HepG2 (cell line): ENCODE data around the gene ABCA4. TPM values are rescaled to one million over a fixed set of nuclear protein-coding genes. Genes with fewer than 3 reads are reported as not detected.

Experiments used
- ATAC-seq: fragments of 200-7000 bp; cut with Tn5 transposase; 3 replicates; pipeline ENCODE4 v1.9.1; 2020; ENCODE audit warnings: mild to moderate bottlenecking, moderate library complexity
- BruUV-seq: library from RNA; stranded (reverse); fragments of 400-500 nt; replicated peaks from 2 replicates; lab custom pipeline; 2021; lab: Mats Ljungman, UMichigan
- CTCF ChIA-PET: fragments of 300-600 bp; formaldehyde crosslinking; extraction: SDS; loops from one replicate; lab custom pipeline; 2021; ENCODE audit warnings: low total read pairs, inconsistent platforms, low intra/inter-chr PET ratio; lab: Yijun Ruan, JAX
- POLR2A ChIA-PET: fragments of 350-600 bp; sonication (Branson Sonifier 250); formaldehyde crosslinking; loops from one replicate; lab custom pipeline; 2020; ENCODE audit warnings: antibody characterized with exemption, inconsistent platforms; lab: Yijun Ruan, JAX
- DNase-seq: peaks from one replicate; pipeline ENCODE4 v3.0.0-alpha.2; 2015; ENCODE audit warnings: low spot score
- FAIRE-seq: peaks from 3 replicates; lab custom pipeline; 2011; peaks lifted over from hg19 to GRCh38; lab: Jason Lieb, UNC
- H2AFZ ChIP-seq: one replicate; pipeline ENCODE4 v1.6.1; 2011; ENCODE audit warnings: low read length, inconsistent platforms
- H3K27ac ChIP-seq: fragments of 300-600 bp; 3 replicates; pipeline ENCODE4 v1.8.0; 2011; ENCODE audit warnings: mixed run types, mild to moderate bottlenecking, mixed read lengths, low read length, inconsistent platforms; ENCODE audit not compliant: insufficient read depth; ENCODE audit errors: extremely low read length
- H3K27me3 ChIP-seq, 2 experiments: fragments of 200-600 bp in 1 of 2; 2 replicates in 1 of 2; 3 replicates in 1 of 2; pipeline versions ENCODE4 v1.6.0 to v1.8.0; 2011; ENCODE audit warnings: low read length in 2 of 2, mild to moderate bottlenecking in 2 of 2, moderate library complexity in 2 of 2, inconsistent platforms in 1 of 2; ENCODE audit not compliant: insufficient read depth in 2 of 2, control insufficient read depth in 1 of 2
- H3K36me3 ChIP-seq, 2 experiments: fragments of 200-600 bp in 1 of 2; replicated peaks in 1 of 2; 2 replicates in 1 of 2; 3 replicates in 1 of 2; pipeline versions ENCODE4 v1.5.1 to v1.8.0; 2011; ENCODE audit warnings: low read length in 2 of 2, inconsistent platforms in 1 of 2; ENCODE audit not compliant: insufficient read depth in 2 of 2, control insufficient read depth in 1 of 2
- H3K4me1 ChIP-seq: 2 replicates; pipeline ENCODE4 v1.5.1; 2012; ENCODE audit warnings: low read length, inconsistent platforms; ENCODE audit not compliant: insufficient read depth
- H3K4me2 ChIP-seq: 2 replicates; pipeline ENCODE4 v1.6.0; 2011; ENCODE audit warnings: low read depth, low read length, inconsistent platforms
- H3K4me3 ChIP-seq, 3 experiments: fragments of 200-600 bp in 1 of 3; sonication (generic), shearing (Covaris generic) in 1 of 3; replicated peaks in 1 of 3; 2 replicates each; pipeline ENCODE4 v1.5.1; 2011 to 2016; ENCODE audit warnings: low read length in 3 of 3, inconsistent platforms in 2 of 3, low read depth in 2 of 3, mild to moderate bottlenecking in 2 of 3, control low read depth in 1 of 3, mixed read lengths in 1 of 3; ENCODE audit not compliant: insufficient read depth in 1 of 3
- H3K79me2 ChIP-seq: one replicate; pipeline ENCODE4 v1.6.1; 2011; ENCODE audit warnings: low read length, inconsistent platforms; ENCODE audit not compliant: insufficient read depth
- H3K9ac ChIP-seq: 2 replicates; pipeline ENCODE4 v1.6.0; 2011; ENCODE audit warnings: mild to moderate bottlenecking, low read depth, low read length, inconsistent platforms; ENCODE audit not compliant: insufficient read depth
- H3K9me3 ChIP-seq: 2 replicates; pipeline ENCODE4 v1.5.1; 2012; ENCODE audit warnings: mild to moderate bottlenecking, low read length
- H4K20me1 ChIP-seq: 2 replicates; pipeline ENCODE4 v1.6.0; 2011; ENCODE audit warnings: inconsistent platforms, mild to moderate bottlenecking, low read length, moderate library complexity; ENCODE audit not compliant: insufficient read depth
- ATF4 ChIP-seq, 2 experiments: fragments of 450-650 bp in 1 of 2; sonication (generic) in 1 of 2; formaldehyde crosslinking; IDR thresholded peaks; 2 replicates each; pipeline versions ENCODE4 v1.5.0 to v1.8.0; 2020 to 2022; ENCODE audit warnings: mild to moderate bottlenecking in 1 of 2, missing genetic modification reagents in 1 of 2
- CCDC6 ChIP-seq: sonication (generic); formaldehyde crosslinking; IDR thresholded peaks from 2 replicates; pipeline ENCODE4 v1.8.1; 2022; ENCODE audit warnings: mild to moderate bottlenecking, missing genetic modification reagents, moderate library complexity
- FOXJ3 ChIP-seq: sonication (generic); formaldehyde crosslinking; IDR thresholded peaks from 2 replicates; pipeline ENCODE4 v1.4.0; 2020; ENCODE audit warnings: missing genetic modification reagents, mild to moderate bottlenecking, borderline replicate concordance
- MAFF ChIP-seq: IDR thresholded peaks from 2 replicates; pipeline ENCODE4 v1.6.1; 2011; ENCODE audit warnings: low read depth, low read length, improper control_type of control experiment
- MAFK ChIP-seq, 2 experiments: IDR thresholded peaks in 1 of 2; conservative IDR thresholded peaks in 1 of 2; 2 replicates each; pipeline ENCODE4 v1.6.1; 2011; ENCODE audit warnings: improper control_type of control experiment in 2 of 2, low read length in 2 of 2
- PBX3 ChIP-seq: sonication (generic); formaldehyde crosslinking; IDR thresholded peaks from 2 replicates; pipeline ENCODE4 v1.8.1; 2023; ENCODE audit warnings: missing genetic modification reagents, inconsistent platforms, borderline replicate concordance
- ZNF441 ChIP-seq: sonication (generic); formaldehyde crosslinking; IDR thresholded peaks from 2 replicates; pipeline ENCODE4 v1.7.0; 2021; ENCODE audit warnings: missing genetic modification reagents, borderline replicate concordance
- WGBS: methylation state at CpG from one replicate; pipeline ENCODE4 v1.1.6; 2017; ENCODE audit warnings: low lambda C conversion rate; 5-methylcytosine and 5-hydroxymethylcytosine counted together
- in situ Hi-C: cut with HindIII; loops from 2 replicates; pipeline ENCODE4 v1.10.0; 2017; ENCODE audit warnings: low pct_unique_long_range_greater_than_20kb; ENCODE audit not compliant: extremely low pct_ligation_motif_present
- intact Hi-C: fragments of 100-400 bp; cut with micrococcal nuclease; formaldehyde crosslinking; loops from one replicate; pipeline ENCODE4 v1.10.0; 2022; ENCODE audit not compliant: unreplicated experiment
- polyA plus RNA-seq, 8 experiments: library from polyadenylated mRNA; depleted of rRNA in 3 of 8; stranded (reverse) in 7 of 8; unstranded in 1 of 8; fragments of >200 nt; fragmentation: Illumina TruSeq in 4 of 8; extraction: Trizol in 4 of 8; gene quantifications; 2 replicates each; pipeline versions ENCODE4 v1.2.1 to v1.2.3, GENCODE V29; 2011 to 2016; ENCODE audit warnings: low read depth in 4 of 8, missing spikeins in 1 of 8, mixed read lengths in 1 of 8; ENCODE audit not compliant: insufficient read depth in 1 of 8
- total RNA-seq, 5 experiments: library from RNA; depleted of rRNA; stranded (reverse); fragments of >200 nt; fragmentation: Illumina TruSeq; extraction: Trizol; gene quantifications; 2 replicates each; pipeline ENCODE4 v1.2.3, GENCODE V29; 2016; ENCODE audit warnings: low read depth in 1 of 5
- TF ChIP-seq, protein P1 (sequence below): sonication (generic); formaldehyde crosslinking; IDR thresholded peaks from 2 replicates; pipeline ENCODE4 v1.5.1; 2020; ENCODE audit warnings: mild to moderate bottlenecking, missing genetic modification reagents, moderate library complexity

ABCA4 gene
- total and polyA plus RNA-seq, 2 of the 13 experiments (the other 11 are each of a cell fraction or from before 2014, with no cell fraction given) = 0.24 to 0.67 TPM

- in situ Hi-C loops = no loop called here
- Histone ChIP-seq H2AFZ (no peak overlapping the region), H3K27me3 (peaks cover 0 to 15% of the 10 kb centered on the region in 2 experiments; a peak in 1 of 5 replicates), H3K79me2 (no peaks in the 10 kb centered on the region), H3K4me2 (no peak overlapping the region)
- ATAC-seq (no peak), DNase-seq (no peak)
- ChIA-PET POLR2A (interaction anchor here (0.6 kb wide), 1 partner anchor 387 kb away, joined by 3 read pairs; no protein-coding TSS in a partner anchor), CTCF (no interaction called here)
- TF ChIP-seq MAFK (conservative IDR thresholded peaks at IDR 0.05 in 1 of 2, IDR thresholded peaks at IDR 0.05 in 1 of 2; ENCODE audit: low read length in 2 of 2) (peak; percentile 60 to 80), ZNF441 (no peak), MAFF (peak; percentile 53), CCDC6 (no peak)
- TF ChIP-seq, all 625 proteins: peak for 2
- FAIRE-seq = no peak
- Histone ChIP-seq H3K9me3 (no peaks in the 10 kb centered on the region), H3K27ac (no peak overlapping the region), H3K36me3 (no peaks in the 10 kb centered on the region), H3K4me3 (no peak overlapping the region), H3K4me1 (peaks cover 17% of the 10 kb centered on the region), H4K20me1 (no peaks in the 10 kb centered on the region), H3K9ac (no peak overlapping the region)
- intact Hi-C loops = no loop called here
- WGBS = 2% methylated on average over 3 of the region's 3 CpGs
- BruUV-seq = no TSS peak
Measured at GRCh38 chr1:93988634-93989350, 132.2 kb downstream of the ABCA4 start.

- H3K4me2 ChIP-seq = peak overlapping the region; percentile 95; the same call in 1 of the 2 replicates
- no peaks in the 10 kb centered on the region for H3K36me3 ChIP-seq
- peaks cover 51% of the 10 kb centered on the region for H3K4me1 ChIP-seq
- no TSS peak for BruUV-seq
- 97% methylated on average over 1 of the region's 1 CpG for WGBS
- FAIRE-seq (no peak), ATAC-seq (no peak), DNase-seq (no peak)
- TF ChIP-seq PBX3 (CRISPR knock-in tag) = no peak
- TF ChIP-seq FOXJ3 = no peak
- TF ChIP-seq ATF4 (CRISPR knock-in tag; IDR thresholded peaks at IDR 0.05) = no peak
- TF ChIP-seq, protein P1, sequence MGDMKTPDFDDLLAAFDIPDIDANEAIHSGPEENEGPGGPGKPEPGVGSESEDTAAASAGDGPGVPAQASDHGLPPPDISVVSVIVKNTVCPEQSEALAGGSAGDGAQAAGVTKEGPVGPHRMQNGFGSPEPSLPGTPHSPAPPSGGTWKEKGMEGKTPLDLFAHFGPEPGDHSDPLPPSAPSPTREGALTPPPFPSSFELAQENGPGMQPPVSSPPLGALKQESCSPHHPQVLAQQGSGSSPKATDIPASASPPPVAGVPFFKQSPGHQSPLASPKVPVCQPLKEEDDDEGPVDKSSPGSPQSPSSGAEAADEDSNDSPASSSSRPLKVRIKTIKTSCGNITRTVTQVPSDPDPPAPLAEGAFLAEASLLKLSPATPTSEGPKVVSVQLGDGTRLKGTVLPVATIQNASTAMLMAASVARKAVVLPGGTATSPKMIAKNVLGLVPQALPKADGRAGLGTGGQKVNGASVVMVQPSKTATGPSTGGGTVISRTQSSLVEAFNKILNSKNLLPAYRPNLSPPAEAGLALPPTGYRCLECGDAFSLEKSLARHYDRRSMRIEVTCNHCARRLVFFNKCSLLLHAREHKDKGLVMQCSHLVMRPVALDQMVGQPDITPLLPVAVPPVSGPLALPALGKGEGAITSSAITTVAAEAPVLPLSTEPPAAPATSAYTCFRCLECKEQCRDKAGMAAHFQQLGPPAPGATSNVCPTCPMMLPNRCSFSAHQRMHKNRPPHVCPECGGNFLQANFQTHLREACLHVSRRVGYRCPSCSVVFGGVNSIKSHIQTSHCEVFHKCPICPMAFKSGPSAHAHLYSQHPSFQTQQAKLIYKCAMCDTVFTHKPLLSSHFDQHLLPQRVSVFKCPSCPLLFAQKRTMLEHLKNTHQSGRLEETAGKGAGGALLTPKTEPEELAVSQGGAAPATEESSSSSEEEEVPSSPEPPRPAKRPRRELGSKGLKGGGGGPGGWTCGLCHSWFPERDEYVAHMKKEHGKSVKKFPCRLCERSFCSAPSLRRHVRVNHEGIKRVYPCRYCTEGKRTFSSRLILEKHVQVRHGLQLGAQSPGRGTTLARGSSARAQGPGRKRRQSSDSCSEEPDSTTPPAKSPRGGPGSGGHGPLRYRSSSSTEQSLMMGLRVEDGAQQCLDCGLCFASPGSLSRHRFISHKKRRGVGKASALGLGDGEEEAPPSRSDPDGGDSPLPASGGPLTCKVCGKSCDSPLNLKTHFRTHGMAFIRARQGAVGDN (CRISPR knock-in tag) = no peak
- in situ Hi-C loops = no loop called here
- ChIA-PET CTCF (interaction anchor here (2.1 kb wide), 1 partner anchor 71 kb away, joined by 17 read pairs; the partner anchor contains the start of gene GCLM), POLR2A (interaction anchor here (1.8 to 3.6 kb wide), 4 partner anchors 16 to 102 kb away, joined by 6 to 65 read pairs (median 22); partner anchors contain the start of genes DNTTIP2 and GCLM)
- H3K79me2 ChIP-seq = no peaks in the 10 kb centered on the region
- H3K9ac ChIP-seq = no peak overlapping the region
- no peak overlapping the region for H2AFZ ChIP-seq
- H3K27ac ChIP-seq = no peak overlapping the region
- no peaks in the 10 kb centered on the region for H3K9me3 ChIP-seq
- no peaks in the 10 kb centered on the region for H4K20me1 ChIP-seq
- 0 out of 5 replicates have a peak, but pooled peaks cover 0 to 3% of the 10 kb centered on the region in 2 experiments for H3K27me3 ChIP-seq
- no peak overlapping the region for H3K4me3 ChIP-seq
- intact Hi-C loops = no loop called here
Measured at GRCh38 chr1:93981274-93981667, 139.7 kb downstream of the ABCA4 start.
